Superior temporal gyrus (tissue), 1 donor: ENCODE measurements around the gene HS6ST3.
A peak's percentile ranks its signal among the peaks of the same experiment; 100 is the strongest.

Experiments
- DNase-seq: peaks from one replicate; pipeline ENCODE4 v3.0.0-alpha.2; 2016; ENCODE audit errors: extremely low spot score

The HS6ST3 gene

GRCh38 chr13:96792188-96792587 is 702.3 kb downstream of the HS6ST3 start:
- DNase-seq: no peak

GRCh38 chr13:96792736-96793403 is 703.0 kb downstream of the HS6ST3 start:
- DNase-seq: no peak

- DNase-seq: no peak
Observed at GRCh38 chr13:96793404-96793755, 703.5 kb downstream of the HS6ST3 start.

- DNase-seq: no peak
Observed at GRCh38 chr13:96794669-96795068, 704.8 kb downstream of the HS6ST3 start.

- DNase-seq: no peak
Observed at GRCh38 chr13:96795670-96796069, 705.8 kb downstream of the HS6ST3 start.

- DNase-seq: peak; percentile 34
Observed at GRCh38 chr13:96796091-96796633, 706.3 kb downstream of the HS6ST3 start.

GRCh38 chr13:96797136-96797535 is 707.2 kb downstream of the HS6ST3 start:
- DNase-seq: no peak

- no peak for DNase-seq
Observed at GRCh38 chr13:96803456-96804100, 713.7 kb downstream of the HS6ST3 start.

GRCh38 chr13:96804174-96804573 is 714.3 kb downstream of the HS6ST3 start:
- no peak for DNase-seq

GRCh38 chr13:96806746-96807145 is 716.8 kb downstream of the HS6ST3 start:
- DNase-seq: no peak

- DNase-seq: no peak
Observed at GRCh38 chr13:96809366-96810096, 719.6 kb downstream of the HS6ST3 start.

GRCh38 chr13:96810104-96810503 is 720.2 kb downstream of the HS6ST3 start:
- no peak for DNase-seq

GRCh38 chr13:96811049-96811448 is 721.1 kb downstream of the HS6ST3 start:
- no peak for DNase-seq

- no peak for DNase-seq
Observed at GRCh38 chr13:96816261-96816660, 726.4 kb downstream of the HS6ST3 start.

- no peak for DNase-seq
Observed at GRCh38 chr13:96816874-96817273, 727.0 kb downstream of the HS6ST3 start.

- DNase-seq: peak; percentile 73
Observed at GRCh38 chr13:96817336-96817941, 727.5 kb downstream of the HS6ST3 start.

GRCh38 chr13:96819375-96819774 is 729.5 kb downstream of the HS6ST3 start:
- no peak for DNase-seq

- DNase-seq: peak; percentile 35
Observed at GRCh38 chr13:96821381-96821780, 731.5 kb downstream of the HS6ST3 start.

GRCh38 chr13:96821971-96822370 is 732.1 kb downstream of the HS6ST3 start:
- no peak for DNase-seq

GRCh38 chr13:96822895-96823294 is 733.0 kb downstream of the HS6ST3 start:
- no peak for DNase-seq

GRCh38 chr13:96824140-96824539 is 734.2 kb downstream of the HS6ST3 start:
- DNase-seq: no peak

GRCh38 chr13:96825653-96826052 is 735.7 kb downstream of the HS6ST3 start:
- no peak for DNase-seq
